PFSK-1 (cell line): Measurements from ENCODE around the gene PTPN5. TPM values are rescaled to one million over a fixed set of nuclear protein-coding genes. Genes with fewer than 3 reads are reported as not detected.

Experiments used
- FOXP2 ChIP-seq: optimal IDR thresholded peaks from 2 replicates; pipeline ENCODE3; 2011; ENCODE audit warnings: borderline replicate concordance, control low read depth, inconsistent platforms; ENCODE audit not compliant: insufficient read depth; ENCODE audit errors: extremely low read length, extremely low read depth
- POLR2AphosphoS5 ChIP-seq: IDR thresholded peaks from 2 replicates; pipeline ENCODE4 v1.6.1; 2012; ENCODE audit warnings: low read depth, mild to moderate bottlenecking, control low read depth, low read length, moderate library complexity
- SIN3A ChIP-seq: IDR thresholded peaks from 2 replicates; pipeline ENCODE4 v1.6.1; 2012; ENCODE audit warnings: mild to moderate bottlenecking, low read length, moderate library complexity, borderline replicate concordance; ENCODE audit not compliant: insufficient read depth
- TAF1 ChIP-seq: IDR thresholded peaks from 2 replicates; pipeline ENCODE4 v1.6.1; 2012; ENCODE audit warnings: low read length, control low read depth, borderline replicate concordance; ENCODE audit not compliant: insufficient read depth
- polyA plus RNA-seq: library from polyadenylated mRNA; unstranded; fragments of >200 nt; gene quantifications from one replicate; pipeline ENCODE4 v1.2.1, GENCODE V29; 2012; ENCODE audit warnings: low read depth, missing spikeins; ENCODE audit not compliant: insufficient read length
- TF ChIP-seq, protein P1 (sequence below), 2 experiments: IDR thresholded peaks; 2 replicates each; pipeline versions ENCODE4 v1.6.1 to v1.8.0; 2011 to 2012; ENCODE audit warnings: low read depth in 2 of 2, low read length in 2 of 2, control low read depth in 1 of 2, inconsistent platforms in 1 of 2, mild to moderate bottlenecking in 1 of 2, moderate library complexity in 1 of 2; ENCODE audit not compliant: insufficient read depth in 1 of 2

Gene PTPN5
- polyA plus RNA-seq = 6.5 TPM

- TF ChIP-seq TAF1 (no peak), FOXP2 (no peak), SIN3A (no peak), POLR2AphosphoS5 (no peak)
- TF ChIP-seq, protein P1, sequence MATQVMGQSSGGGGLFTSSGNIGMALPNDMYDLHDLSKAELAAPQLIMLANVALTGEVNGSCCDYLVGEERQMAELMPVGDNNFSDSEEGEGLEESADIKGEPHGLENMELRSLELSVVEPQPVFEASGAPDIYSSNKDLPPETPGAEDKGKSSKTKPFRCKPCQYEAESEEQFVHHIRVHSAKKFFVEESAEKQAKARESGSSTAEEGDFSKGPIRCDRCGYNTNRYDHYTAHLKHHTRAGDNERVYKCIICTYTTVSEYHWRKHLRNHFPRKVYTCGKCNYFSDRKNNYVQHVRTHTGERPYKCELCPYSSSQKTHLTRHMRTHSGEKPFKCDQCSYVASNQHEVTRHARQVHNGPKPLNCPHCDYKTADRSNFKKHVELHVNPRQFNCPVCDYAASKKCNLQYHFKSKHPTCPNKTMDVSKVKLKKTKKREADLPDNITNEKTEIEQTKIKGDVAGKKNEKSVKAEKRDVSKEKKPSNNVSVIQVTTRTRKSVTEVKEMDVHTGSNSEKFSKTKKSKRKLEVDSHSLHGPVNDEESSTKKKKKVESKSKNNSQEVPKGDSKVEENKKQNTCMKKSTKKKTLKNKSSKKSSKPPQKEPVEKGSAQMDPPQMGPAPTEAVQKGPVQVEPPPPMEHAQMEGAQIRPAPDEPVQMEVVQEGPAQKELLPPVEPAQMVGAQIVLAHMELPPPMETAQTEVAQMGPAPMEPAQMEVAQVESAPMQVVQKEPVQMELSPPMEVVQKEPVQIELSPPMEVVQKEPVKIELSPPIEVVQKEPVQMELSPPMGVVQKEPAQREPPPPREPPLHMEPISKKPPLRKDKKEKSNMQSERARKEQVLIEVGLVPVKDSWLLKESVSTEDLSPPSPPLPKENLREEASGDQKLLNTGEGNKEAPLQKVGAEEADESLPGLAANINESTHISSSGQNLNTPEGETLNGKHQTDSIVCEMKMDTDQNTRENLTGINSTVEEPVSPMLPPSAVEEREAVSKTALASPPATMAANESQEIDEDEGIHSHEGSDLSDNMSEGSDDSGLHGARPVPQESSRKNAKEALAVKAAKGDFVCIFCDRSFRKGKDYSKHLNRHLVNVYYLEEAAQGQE (IDR thresholded peaks at IDR 0.05; ENCODE audit: insufficient read depth in 1 of 2, low read depth in 2 of 2, low read length in 2 of 2) = no peak
Observed at GRCh38 chr11:18791207-18791968, at the start of gene PTPN5. TSS of gene PTPN5 (minus strand) at chr11:18791798. CDS start at chr11:18771958, 19,840 bp downstream.

DNA sequence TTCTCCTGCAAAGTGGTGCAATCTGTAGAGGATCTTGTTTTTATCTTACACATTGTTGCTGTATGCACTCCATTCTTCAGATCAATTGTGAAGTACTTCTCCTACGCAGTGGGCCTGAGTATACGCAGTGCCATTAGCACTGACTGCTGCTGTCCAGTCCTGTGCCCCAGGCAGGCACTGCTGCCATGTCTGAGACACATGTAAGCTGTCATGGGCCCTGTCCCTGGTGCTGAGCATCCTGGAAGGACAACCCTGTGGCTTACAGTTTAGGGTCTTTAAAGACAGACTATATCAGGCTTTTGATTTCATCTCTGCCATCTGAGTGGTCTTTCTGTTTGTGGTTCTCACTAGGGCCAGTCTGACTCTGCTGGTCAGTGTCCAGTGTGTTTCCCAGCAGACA lies 44.8 kb upstream of the PTPN5 start:
- TF ChIP-seq, protein P1 (IDR thresholded peaks at IDR 0.05; ENCODE audit: insufficient read depth in 1 of 2, low read depth in 2 of 2, low read length in 2 of 2) = peak; percentile 78 to 94
- TF ChIP-seq SIN3A (no peak), POLR2AphosphoS5 (no peak), FOXP2 (no peak), TAF1 (no peak)

DNA sequence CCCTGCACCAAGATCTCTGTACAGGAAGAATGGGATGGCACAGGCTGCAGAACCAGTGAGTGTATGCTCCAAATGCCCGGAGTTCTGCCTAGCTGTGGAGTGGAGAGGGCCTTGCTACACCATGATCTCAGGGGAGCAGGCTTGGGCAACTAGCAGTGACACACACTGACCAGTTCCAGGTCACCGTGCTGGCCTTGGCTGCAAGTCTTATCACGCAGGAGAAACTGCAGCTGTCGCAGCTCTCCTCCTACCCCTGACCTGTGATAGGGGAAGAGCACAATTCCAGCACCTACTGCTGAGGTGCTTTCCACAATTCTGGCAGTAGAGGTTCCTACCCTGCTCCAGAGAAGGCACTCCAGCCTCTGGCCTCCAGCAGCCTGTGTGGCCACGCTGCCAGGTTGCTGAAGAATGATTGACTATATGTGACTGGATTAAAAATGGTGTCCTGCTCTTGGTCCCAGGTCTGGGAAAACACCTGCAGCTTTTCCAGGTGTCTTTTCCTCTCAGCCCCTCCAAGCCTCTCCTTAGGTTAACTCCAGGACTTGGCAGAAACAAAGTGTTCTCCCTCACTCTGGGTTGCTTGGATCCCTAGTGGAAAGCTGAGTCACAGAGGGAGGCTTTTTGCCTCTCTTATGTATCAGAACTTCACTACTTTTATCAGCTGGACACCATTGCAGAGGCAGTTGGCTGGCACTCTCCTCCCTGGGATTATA lies 43.3 kb upstream of the PTPN5 start:
- TF ChIP-seq POLR2AphosphoS5 (no peak), FOXP2 (no peak), TAF1 (no peak)
- TF ChIP-seq, protein P1 (IDR thresholded peaks at IDR 0.05; ENCODE audit: insufficient read depth in 1 of 2, low read depth in 2 of 2, low read length in 2 of 2) = no peak

GRCh38 chr11:18804199-18804999 lies 12.8 kb upstream of the PTPN5 start:
- TF ChIP-seq, protein P1 (IDR thresholded peaks at IDR 0.05; ENCODE audit: insufficient read depth in 1 of 2, low read depth in 2 of 2, low read length in 2 of 2) = no peak
- TF ChIP-seq FOXP2 = no peak
- no peak for TF ChIP-seq TAF1
- TF ChIP-seq SIN3A = no peak
- no peak for TF ChIP-seq POLR2AphosphoS5
